GM19452 (cell line): Measurements from ENCODE around the gene KRTAP6-1.

Source experiments
- ATAC-seq: cut with Tn5 transposase; IDR thresholded peaks from one replicate; pipeline ENCODE4 v1.9.1; 2021; ENCODE audit not compliant: unreplicated experiment

KRTAP6-1 gene

DNA sequence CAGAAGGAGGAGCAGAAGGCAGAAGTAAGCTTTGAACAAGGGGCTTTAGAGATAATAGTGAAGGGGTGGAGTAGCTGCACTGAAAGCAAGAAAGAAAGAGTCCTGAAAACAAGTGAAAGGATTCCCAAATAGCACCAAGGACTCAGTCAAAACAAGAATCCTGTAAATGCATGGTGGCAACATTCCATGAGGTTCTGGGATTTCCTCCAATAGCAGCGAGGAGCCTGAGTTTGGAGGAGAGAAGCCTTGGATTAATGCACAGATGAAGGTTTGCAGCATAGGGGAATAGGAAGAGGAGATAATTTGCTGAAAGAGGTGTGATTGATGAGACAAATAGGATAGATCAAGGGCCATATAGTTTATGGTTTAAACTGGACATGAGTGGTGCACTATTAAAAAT is 34.4 kb downstream of the KRTAP6-1 start:
- no peak for ATAC-seq

GRCh38 chr21:30577766-30578165 is 36.0 kb downstream of the KRTAP6-1 start:
- ATAC-seq: no peak

GRCh38 chr21:30567617-30568016 is 46.1 kb downstream of the KRTAP6-1 start:
- no peak for ATAC-seq

GRCh38 chr21:30563630-30564029 is 50.1 kb downstream of the KRTAP6-1 start:
- ATAC-seq: no peak
